PFSK-1 (cell line): Measurements from ENCODE around the gene POLR1A.

Source experiments
- SIN3A ChIP-seq: IDR thresholded peaks from 2 replicates; pipeline ENCODE4 v1.6.1; 2012; ENCODE audit warnings: mild to moderate bottlenecking, low read length, moderate library complexity, borderline replicate concordance; ENCODE audit not compliant: insufficient read depth
- TAF1 ChIP-seq: IDR thresholded peaks from 2 replicates; pipeline ENCODE4 v1.6.1; 2012; ENCODE audit warnings: low read length, control low read depth, borderline replicate concordance; ENCODE audit not compliant: insufficient read depth
- TF ChIP-seq, protein P1 (sequence below), 2 experiments: IDR thresholded peaks; 2 replicates each; pipeline versions ENCODE4 v1.6.1 to v1.8.0; 2011 to 2012; ENCODE audit warnings: low read depth in 2 of 2, low read length in 2 of 2, control low read depth in 1 of 2, inconsistent platforms in 1 of 2, mild to moderate bottlenecking in 1 of 2, moderate library complexity in 1 of 2; ENCODE audit not compliant: insufficient read depth in 1 of 2

DNA sequence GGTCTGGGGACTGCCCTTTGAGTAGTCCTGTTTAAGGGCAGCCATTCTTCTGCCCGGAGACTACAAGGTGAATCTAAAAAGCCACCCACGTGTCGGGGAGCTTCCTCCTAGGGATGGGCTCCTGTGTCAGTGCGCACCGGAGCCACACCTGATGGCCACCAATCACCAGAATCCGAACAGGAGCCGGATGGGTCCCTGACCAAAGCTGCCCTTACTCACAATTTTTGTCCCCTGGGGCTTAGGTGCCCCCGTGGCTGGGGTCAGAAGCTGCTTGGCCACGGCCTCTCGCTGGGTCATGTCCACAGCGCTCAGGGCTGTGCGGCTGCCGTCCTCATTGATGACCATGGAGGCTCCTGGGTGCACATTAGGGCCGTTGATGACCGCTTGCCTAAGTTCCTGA is 30.9 kb downstream of the POLR1A start:
- TF ChIP-seq SIN3A (no peak), TAF1 (no peak)
- TF ChIP-seq, protein P1, sequence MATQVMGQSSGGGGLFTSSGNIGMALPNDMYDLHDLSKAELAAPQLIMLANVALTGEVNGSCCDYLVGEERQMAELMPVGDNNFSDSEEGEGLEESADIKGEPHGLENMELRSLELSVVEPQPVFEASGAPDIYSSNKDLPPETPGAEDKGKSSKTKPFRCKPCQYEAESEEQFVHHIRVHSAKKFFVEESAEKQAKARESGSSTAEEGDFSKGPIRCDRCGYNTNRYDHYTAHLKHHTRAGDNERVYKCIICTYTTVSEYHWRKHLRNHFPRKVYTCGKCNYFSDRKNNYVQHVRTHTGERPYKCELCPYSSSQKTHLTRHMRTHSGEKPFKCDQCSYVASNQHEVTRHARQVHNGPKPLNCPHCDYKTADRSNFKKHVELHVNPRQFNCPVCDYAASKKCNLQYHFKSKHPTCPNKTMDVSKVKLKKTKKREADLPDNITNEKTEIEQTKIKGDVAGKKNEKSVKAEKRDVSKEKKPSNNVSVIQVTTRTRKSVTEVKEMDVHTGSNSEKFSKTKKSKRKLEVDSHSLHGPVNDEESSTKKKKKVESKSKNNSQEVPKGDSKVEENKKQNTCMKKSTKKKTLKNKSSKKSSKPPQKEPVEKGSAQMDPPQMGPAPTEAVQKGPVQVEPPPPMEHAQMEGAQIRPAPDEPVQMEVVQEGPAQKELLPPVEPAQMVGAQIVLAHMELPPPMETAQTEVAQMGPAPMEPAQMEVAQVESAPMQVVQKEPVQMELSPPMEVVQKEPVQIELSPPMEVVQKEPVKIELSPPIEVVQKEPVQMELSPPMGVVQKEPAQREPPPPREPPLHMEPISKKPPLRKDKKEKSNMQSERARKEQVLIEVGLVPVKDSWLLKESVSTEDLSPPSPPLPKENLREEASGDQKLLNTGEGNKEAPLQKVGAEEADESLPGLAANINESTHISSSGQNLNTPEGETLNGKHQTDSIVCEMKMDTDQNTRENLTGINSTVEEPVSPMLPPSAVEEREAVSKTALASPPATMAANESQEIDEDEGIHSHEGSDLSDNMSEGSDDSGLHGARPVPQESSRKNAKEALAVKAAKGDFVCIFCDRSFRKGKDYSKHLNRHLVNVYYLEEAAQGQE (IDR thresholded peaks at IDR 0.05; ENCODE audit: insufficient read depth in 1 of 2, low read depth in 2 of 2, low read length in 2 of 2): no peak
